ENCODE results near the gene SLC35D3.
"Not testable (repeated sequence)": the region's sequence is repeated elsewhere in the genome, so short reads cannot be mapped to it uniquely, and the experiment has no call there.

Gene SLC35D3

DNA sequence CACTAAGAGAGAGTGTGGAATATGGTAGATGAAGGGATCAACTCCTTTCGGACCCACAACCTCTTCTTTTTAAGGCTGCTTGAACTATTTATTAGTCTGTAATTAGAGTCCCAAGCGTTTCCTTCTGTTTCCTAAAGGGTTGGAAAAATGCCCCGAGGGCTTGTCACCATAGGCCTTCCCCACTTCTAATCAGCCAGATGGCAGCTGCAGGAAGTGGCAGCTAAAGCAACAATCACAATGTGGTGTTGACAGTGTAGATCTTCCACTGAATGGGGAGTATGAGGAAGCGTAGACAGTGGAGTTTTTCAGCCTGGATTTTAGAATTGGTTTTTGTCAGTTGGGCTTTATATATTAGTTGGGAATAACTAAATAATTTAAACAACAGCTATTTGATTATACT is 40.6 kb downstream of the SLC35D3 start:
- Histone ChIP-seq H3K27me3 (ENCODE audit: control insufficient read depth, insufficient read depth, low read length, poor library complexity, severe bottlenecking) (no peaks in the 10 kb centered on the region), H3K27ac (ENCODE audit: insufficient read depth, low read depth, low read length, poor library complexity, severe bottlenecking) (no peak overlapping the region), H3K36me3 (ENCODE audit: control insufficient read depth, insufficient read depth, low read length) (no peaks in the 10 kb centered on the region), H3K9me3 (ENCODE audit: control insufficient read depth, low read length) (no peaks in the 10 kb centered on the region), H3K4me1 (ENCODE audit: control insufficient read depth, insufficient read depth, low read length) (peaks cover 4% of the 10 kb centered on the region), H3K4me3 (ENCODE audit: insufficient read depth, low read depth, low read length) (no peak overlapping the region)
- WGBS, 2 experiments = 31 to 45% methylated on average over 4 of the region's 4 CpGs

DNA sequence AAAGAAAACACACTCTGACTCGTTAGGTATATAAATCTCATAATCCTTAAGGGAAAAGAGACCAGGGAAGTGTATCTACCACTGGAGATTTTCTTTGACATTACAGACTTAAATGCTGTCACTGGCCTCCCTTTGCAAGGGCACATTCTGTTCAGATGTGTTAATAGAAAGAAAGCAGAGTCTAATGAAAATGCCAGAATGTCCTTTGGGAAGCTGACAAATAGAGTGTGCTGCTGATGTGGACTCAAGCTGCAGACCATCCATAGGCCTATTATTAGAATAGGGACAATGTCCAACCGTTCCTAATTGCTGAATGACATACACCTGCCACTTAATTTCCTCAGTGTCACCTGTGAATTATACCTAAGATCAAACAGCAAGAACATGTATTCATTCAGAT is 41.2 kb downstream of the SLC35D3 start:
- Histone ChIP-seq H3K4me3 (ENCODE audit: insufficient read depth, low read depth, low read length) (no peak overlapping the region), H3K27ac (ENCODE audit: insufficient read depth, low read depth, low read length, poor library complexity, severe bottlenecking) (no peak overlapping the region), H3K9me3 (ENCODE audit: control insufficient read depth, low read length) (no peaks in the 10 kb centered on the region), H3K4me1 (ENCODE audit: control insufficient read depth, insufficient read depth, low read length) (peaks cover 4% of the 10 kb centered on the region), H3K36me3 (ENCODE audit: control insufficient read depth, insufficient read depth, low read length) (no peaks in the 10 kb centered on the region), H3K27me3 (ENCODE audit: control insufficient read depth, insufficient read depth, low read length, poor library complexity, severe bottlenecking) (no peaks in the 10 kb centered on the region)
- WGBS, 2 experiments = 81 to 91% methylated on average over 2 of the region's 2 CpGs

DNA sequence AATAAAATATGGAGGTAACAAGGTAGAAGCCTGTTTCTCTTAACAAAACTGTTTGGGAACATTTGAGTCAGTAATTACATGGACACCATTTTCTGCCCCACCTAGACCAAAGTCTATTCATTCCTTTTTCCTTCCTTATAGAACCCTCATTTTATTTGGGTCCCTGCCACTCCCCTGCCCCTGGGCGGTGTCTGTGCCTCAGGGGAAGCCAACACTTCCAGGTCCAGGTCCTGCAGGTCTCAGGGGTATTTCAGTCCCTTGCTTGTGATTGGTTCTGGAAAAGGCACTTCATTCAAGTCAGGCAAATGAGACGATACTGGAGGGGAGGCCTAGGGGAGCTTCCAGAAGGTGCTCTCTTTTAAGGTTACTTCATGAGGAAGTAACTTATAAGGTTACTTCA is 42.3 kb downstream of the SLC35D3 start:
- Histone ChIP-seq H3K36me3 (ENCODE audit: control insufficient read depth, insufficient read depth, low read length) (no peaks in the 10 kb centered on the region), H3K9me3 (ENCODE audit: control insufficient read depth, low read length) (no peaks in the 10 kb centered on the region), H3K27ac (ENCODE audit: insufficient read depth, low read depth, low read length, poor library complexity, severe bottlenecking) (no peak overlapping the region), H3K27me3 (ENCODE audit: control insufficient read depth, insufficient read depth, low read length, poor library complexity, severe bottlenecking) (no peaks in the 10 kb centered on the region), H3K4me3 (ENCODE audit: insufficient read depth, low read depth, low read length) (no peak overlapping the region), H3K4me1 (ENCODE audit: control insufficient read depth, insufficient read depth, low read length) (peaks cover 1% of the 10 kb centered on the region)
- 89 to 95% methylated on average over 2 of the region's 2 CpGs for WGBS, 2 experiments

DNA sequence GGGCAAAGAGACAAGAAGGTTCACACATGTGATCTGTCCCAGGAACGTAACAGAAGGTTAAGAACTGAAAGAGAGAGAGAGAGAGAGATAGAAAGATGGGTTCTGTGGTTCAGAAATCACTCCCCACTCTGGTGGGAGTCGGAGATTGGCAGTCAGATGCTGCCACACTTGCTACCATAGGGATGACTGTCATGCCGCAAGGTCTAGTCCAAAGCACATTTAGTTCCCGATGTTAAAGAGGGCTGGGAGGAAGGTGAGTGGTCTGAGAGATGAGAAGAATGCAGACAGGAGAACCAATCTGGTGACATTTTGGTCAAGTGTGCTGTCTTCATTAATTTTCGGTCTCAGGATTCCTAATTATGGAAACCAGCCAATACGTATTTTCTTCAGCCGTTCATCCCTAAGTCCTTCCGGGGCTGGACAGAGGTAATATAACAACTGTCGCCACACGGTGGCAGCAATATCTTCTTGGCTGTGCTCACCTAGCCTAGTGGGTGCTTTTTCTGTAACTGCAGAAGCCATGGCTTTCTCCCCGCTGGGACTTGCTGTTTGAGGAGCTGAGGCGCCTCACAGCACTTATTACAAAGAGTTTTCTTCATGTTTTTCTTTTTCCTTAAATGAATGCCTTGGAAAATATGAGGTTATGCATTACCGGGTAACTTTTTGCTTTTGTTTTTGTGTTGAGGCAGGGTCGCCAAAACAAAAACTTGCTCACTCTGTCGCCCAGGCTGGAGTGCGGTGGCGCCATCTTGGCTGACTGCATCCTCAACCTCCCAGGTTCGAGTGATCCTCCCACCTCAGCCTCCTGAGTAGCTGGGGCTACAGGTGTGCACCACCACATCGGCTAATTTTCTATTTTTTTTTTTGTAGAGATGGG is 46.0 kb downstream of the SLC35D3 start:
- no peaks in the 10 kb centered on the region for H3K9me3 ChIP-seq (ENCODE audit: control insufficient read depth, low read length)
- 68% methylated on average over 19 of the region's 19 CpGs for WGBS, 2 experiments
- H3K27me3 ChIP-seq (ENCODE audit: control insufficient read depth, insufficient read depth, low read length, poor library complexity, severe bottlenecking) = no peaks in the 10 kb centered on the region
- no peaks in the 10 kb centered on the region for H3K4me1 ChIP-seq (ENCODE audit: control insufficient read depth, insufficient read depth, low read length)
- no peak overlapping the region for H3K4me3 ChIP-seq (ENCODE audit: insufficient read depth, low read depth, low read length)
- no peaks in the 10 kb centered on the region for H3K36me3 ChIP-seq (ENCODE audit: control insufficient read depth, insufficient read depth, low read length)
- H3K27ac ChIP-seq (ENCODE audit: insufficient read depth, low read depth, low read length, poor library complexity, severe bottlenecking) = no peak overlapping the region

DNA sequence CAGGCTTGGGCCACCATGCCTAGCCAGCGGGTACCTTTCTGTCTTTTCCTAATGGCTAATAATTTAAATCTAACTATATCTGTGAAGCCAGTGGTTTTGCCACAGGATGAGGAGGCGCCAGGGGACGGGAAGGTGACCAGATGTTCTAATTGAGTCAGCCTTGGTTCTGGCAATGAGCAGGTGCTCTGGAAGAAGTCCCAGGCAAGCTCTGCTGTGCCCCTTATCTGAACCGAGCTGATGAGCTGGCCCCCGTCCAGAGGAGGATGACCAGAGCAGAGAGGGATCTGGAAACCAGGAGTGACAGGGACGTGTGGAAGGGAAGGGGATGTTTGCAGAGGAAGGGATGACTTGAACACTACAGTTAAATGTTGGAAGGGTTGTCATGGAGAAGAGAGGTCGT is 46.7 kb downstream of the SLC35D3 start:
- H3K4me3 ChIP-seq (ENCODE audit: insufficient read depth, low read depth, low read length) = no peak overlapping the region
- H3K9me3 ChIP-seq (ENCODE audit: control insufficient read depth, low read length) = no peaks in the 10 kb centered on the region
- no peaks in the 10 kb centered on the region for H3K4me1 ChIP-seq (ENCODE audit: control insufficient read depth, insufficient read depth, low read length)
- H3K27me3 ChIP-seq (ENCODE audit: control insufficient read depth, insufficient read depth, low read length, poor library complexity, severe bottlenecking) = no peaks in the 10 kb centered on the region
- H3K27ac ChIP-seq (ENCODE audit: insufficient read depth, low read depth, low read length, poor library complexity, severe bottlenecking) = no peak overlapping the region
- H3K36me3 ChIP-seq (ENCODE audit: control insufficient read depth, insufficient read depth, low read length) = no peaks in the 10 kb centered on the region
- WGBS, 2 experiments = 89 to 93% methylated on average over 6 to 7 of the region's 7 CpGs

DNA sequence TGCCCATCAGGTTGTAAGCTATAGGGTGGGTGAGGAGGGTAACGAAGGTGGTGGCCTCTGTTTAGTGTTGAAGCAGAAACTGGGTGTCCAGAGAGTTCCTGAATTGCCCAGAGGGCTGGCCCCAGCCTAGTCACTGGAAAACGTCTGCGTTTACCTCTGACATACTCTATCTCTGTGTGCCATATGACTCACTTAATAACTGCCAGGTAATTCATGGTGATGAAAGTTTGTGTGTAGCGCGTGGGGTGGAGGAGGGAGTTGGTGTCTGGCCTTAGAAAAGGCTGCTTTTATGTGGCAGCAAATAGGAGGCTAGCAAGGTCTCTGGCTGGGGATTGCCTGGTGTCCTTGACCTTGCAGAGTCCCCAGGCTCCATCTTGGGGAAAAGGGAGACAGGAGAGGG is 47.3 kb downstream of the SLC35D3 start:
- WGBS, 2 experiments = 92 to 97% methylated on average over 5 of the region's 5 CpGs
- H3K4me3 ChIP-seq (ENCODE audit: insufficient read depth, low read depth, low read length) = no peak overlapping the region

DNA sequence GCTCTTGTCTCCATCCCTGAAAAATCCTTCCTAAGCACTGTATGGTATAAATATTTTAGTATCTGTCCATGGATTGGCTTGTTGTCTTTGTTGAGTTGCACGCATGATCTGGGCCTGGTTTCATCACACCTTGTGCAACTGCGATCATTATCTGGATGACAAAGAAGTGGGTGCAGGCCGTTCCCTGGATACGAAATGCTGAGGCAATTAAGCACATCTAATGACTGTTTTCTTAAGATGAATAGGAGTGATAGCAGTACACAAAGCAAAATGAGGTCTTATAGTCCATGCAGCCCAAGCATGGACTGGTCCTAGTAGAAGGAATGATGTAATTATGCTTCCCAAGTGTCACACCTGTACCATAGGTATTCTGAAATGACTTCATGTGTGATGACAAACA is 47.8 kb downstream of the SLC35D3 start:
- H3K36me3 ChIP-seq (ENCODE audit: control insufficient read depth, insufficient read depth, low read length) = no peaks in the 10 kb centered on the region
- 94 to 96% methylated on average over 4 of the region's 4 CpGs for WGBS, 2 experiments
- H3K9me3 ChIP-seq (ENCODE audit: control insufficient read depth, low read length) = no peaks in the 10 kb centered on the region
- no peak overlapping the region for H3K4me3 ChIP-seq (ENCODE audit: insufficient read depth, low read depth, low read length)
- no peaks in the 10 kb centered on the region for H3K27me3 ChIP-seq (ENCODE audit: control insufficient read depth, insufficient read depth, low read length, poor library complexity, severe bottlenecking)
- H3K4me1 ChIP-seq (ENCODE audit: control insufficient read depth, insufficient read depth, low read length) = no peaks in the 10 kb centered on the region
- H3K27ac ChIP-seq (ENCODE audit: insufficient read depth, low read depth, low read length, poor library complexity, severe bottlenecking) = no peak overlapping the region

More for the DNA sequence above, 47.3 kb downstream of the SLC35D3 start:
- H3K36me3 ChIP-seq (ENCODE audit: control insufficient read depth, insufficient read depth, low read length) = no peaks in the 10 kb centered on the region
- no peak overlapping the region for H3K27ac ChIP-seq (ENCODE audit: insufficient read depth, low read depth, low read length, poor library complexity, severe bottlenecking)
- H3K9me3 ChIP-seq (ENCODE audit: control insufficient read depth, low read length) = no peaks in the 10 kb centered on the region
- H3K4me1 ChIP-seq (ENCODE audit: control insufficient read depth, insufficient read depth, low read length) = no peaks in the 10 kb centered on the region
- H3K27me3 ChIP-seq (ENCODE audit: control insufficient read depth, insufficient read depth, low read length, poor library complexity, severe bottlenecking) = no peaks in the 10 kb centered on the region

DNA sequence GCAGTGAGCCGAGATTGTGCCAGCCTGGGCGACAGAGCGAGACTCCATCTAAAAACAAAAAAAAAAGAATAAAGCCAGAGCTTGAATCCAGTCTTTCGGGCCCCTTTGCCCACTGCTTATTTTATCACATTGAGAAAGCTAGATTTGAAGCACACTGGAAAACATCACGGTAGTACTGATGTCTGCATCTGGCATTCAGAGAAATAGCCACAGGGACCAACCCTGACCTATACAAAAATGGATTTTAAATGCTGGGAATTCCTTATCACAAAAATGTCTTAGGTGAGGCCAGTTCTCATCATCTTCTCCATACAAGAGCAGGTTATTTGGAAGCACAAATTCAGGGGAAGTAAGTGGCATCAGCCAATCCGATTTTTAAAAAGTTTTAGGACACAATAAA is 49.5 kb downstream of the SLC35D3 start:
- no peak overlapping the region for H3K27ac ChIP-seq (ENCODE audit: insufficient read depth, low read depth, low read length, poor library complexity, severe bottlenecking)

DNA sequence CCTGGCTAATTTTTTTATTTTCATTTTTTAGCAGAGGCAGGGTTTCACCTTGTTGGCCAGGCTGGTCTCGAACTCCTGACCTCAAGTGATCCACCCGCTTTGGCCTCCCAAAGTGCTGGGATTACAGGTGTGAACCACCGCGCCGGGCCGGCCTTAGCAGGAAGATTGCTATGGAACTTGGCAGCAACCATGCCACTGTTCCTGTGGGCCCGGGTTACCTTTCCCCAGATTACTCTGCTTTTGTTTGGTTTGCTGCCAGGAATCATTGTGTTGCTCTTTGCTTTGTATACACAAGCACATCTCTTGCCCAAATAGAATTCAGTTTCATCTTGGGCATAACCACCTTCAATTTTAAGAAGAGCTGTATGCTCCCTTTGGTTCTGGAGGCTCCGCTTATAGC is 51.7 kb downstream of the SLC35D3 start:
- not testable (repeated sequence) for H3K27ac ChIP-seq (ENCODE audit: insufficient read depth, low read depth, low read length, poor library complexity, severe bottlenecking); H3K4me1 ChIP-seq (ENCODE audit: control insufficient read depth, insufficient read depth, low read length); H3K27me3 ChIP-seq (ENCODE audit: control insufficient read depth, insufficient read depth, low read length, poor library complexity, severe bottlenecking); H3K4me3 ChIP-seq (ENCODE audit: insufficient read depth, low read depth, low read length); H3K9me3 ChIP-seq (ENCODE audit: control insufficient read depth, low read length); H3K36me3 ChIP-seq (ENCODE audit: control insufficient read depth, insufficient read depth, low read length)
- 86 to 96% methylated on average over 8 of the region's 8 CpGs for WGBS, 2 experiments

More for the DNA sequence above, 49.5 kb downstream of the SLC35D3 start:
- no peaks in the 10 kb centered on the region for H3K27me3 ChIP-seq (ENCODE audit: control insufficient read depth, insufficient read depth, low read length, poor library complexity, severe bottlenecking)
- no peaks in the 10 kb centered on the region for H3K4me1 ChIP-seq (ENCODE audit: control insufficient read depth, insufficient read depth, low read length)
- H3K9me3 ChIP-seq (ENCODE audit: control insufficient read depth, low read length) = no peaks in the 10 kb centered on the region
- H3K4me3 ChIP-seq (ENCODE audit: insufficient read depth, low read depth, low read length) = no peak overlapping the region
- 92 to 95% methylated on average over 5 to 6 of the region's 6 CpGs for WGBS, 2 experiments
- H3K36me3 ChIP-seq (ENCODE audit: control insufficient read depth, insufficient read depth, low read length) = no peaks in the 10 kb centered on the region

Data from ectodermal cell (in vitro differentiated cells).